AG09319 (cell line): ENCODE results near the gene ZBTB9.

Experiments used
- DNase-seq: peaks from one replicate; pipeline ENCODE4 v3.0.0-alpha.2; 2010; ENCODE audit warnings: low read depth; ENCODE audit errors: extremely low read depth
- TF ChIP-seq, protein P1 (sequence below): IDR thresholded peaks from 2 replicates; pipeline ENCODE4 v1.5.1; 2011; ENCODE audit warnings: low read depth, mild to moderate bottlenecking, inconsistent platforms, low read length, moderate library complexity

Gene ZBTB9

DNA sequence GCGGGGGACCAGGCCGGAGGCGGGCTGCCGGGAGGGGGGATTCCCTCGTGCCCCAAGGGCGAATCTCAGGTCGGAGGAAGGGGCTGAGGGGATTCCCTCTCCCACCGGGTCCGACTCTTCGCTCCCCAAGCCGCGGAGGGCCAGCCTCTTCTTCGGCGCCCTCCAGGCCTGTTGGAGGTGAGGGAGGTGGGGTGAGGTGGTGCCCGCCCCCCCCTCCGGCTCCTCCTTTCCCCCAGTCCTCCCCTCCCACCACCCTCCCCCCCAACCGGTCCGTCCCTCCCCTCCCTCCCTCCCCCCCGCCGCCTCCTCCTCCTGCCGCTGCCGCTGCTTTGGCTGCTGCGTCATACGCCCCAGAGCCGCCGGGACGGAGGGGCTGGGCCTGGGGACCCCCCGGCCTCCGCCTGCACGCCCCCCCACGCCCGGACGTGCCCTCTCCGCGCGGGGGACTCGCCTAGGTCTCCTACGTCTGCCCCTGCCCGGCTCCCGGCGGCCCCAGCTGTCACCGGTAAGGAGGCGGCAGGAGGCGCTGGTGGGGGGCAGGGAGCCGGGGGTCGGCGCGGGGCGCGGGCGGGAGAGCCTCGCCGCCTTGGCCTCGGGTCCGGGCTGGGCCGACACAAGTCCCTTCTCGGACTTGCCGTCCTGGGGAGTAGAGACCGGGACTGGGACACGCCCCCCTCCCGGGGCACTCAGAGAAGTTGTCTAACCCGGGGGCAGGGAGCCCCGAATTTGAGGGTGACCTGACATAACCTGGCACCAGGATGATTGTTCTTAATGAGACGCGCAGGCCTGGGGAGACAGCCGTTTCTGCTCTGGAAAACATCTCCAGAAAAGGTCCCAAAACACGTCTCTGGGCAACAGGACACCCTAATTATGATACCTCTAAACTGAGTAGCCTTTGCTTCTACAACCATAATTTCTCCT, 43.4 kb upstream of the ZBTB9 start, which contains the start of gene PHF1:
Gene PHF1, plus strand, starts transcription at position 304 of the 921 bp plus-strand sequence. CDS start 1,250 bp downstream, outside the sequence.
- TF ChIP-seq, protein P1, sequence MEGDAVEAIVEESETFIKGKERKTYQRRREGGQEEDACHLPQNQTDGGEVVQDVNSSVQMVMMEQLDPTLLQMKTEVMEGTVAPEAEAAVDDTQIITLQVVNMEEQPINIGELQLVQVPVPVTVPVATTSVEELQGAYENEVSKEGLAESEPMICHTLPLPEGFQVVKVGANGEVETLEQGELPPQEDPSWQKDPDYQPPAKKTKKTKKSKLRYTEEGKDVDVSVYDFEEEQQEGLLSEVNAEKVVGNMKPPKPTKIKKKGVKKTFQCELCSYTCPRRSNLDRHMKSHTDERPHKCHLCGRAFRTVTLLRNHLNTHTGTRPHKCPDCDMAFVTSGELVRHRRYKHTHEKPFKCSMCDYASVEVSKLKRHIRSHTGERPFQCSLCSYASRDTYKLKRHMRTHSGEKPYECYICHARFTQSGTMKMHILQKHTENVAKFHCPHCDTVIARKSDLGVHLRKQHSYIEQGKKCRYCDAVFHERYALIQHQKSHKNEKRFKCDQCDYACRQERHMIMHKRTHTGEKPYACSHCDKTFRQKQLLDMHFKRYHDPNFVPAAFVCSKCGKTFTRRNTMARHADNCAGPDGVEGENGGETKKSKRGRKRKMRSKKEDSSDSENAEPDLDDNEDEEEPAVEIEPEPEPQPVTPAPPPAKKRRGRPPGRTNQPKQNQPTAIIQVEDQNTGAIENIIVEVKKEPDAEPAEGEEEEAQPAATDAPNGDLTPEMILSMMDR, result no peak; the same call in 1 of the 2 replicates
- DNase-seq, result peak; percentile 72

GRCh38 chr6:33411632-33412005, 42.8 kb upstream of the ZBTB9 start:
- TF ChIP-seq, protein P1, result no peak
- DNase-seq, result no peak

DNA sequence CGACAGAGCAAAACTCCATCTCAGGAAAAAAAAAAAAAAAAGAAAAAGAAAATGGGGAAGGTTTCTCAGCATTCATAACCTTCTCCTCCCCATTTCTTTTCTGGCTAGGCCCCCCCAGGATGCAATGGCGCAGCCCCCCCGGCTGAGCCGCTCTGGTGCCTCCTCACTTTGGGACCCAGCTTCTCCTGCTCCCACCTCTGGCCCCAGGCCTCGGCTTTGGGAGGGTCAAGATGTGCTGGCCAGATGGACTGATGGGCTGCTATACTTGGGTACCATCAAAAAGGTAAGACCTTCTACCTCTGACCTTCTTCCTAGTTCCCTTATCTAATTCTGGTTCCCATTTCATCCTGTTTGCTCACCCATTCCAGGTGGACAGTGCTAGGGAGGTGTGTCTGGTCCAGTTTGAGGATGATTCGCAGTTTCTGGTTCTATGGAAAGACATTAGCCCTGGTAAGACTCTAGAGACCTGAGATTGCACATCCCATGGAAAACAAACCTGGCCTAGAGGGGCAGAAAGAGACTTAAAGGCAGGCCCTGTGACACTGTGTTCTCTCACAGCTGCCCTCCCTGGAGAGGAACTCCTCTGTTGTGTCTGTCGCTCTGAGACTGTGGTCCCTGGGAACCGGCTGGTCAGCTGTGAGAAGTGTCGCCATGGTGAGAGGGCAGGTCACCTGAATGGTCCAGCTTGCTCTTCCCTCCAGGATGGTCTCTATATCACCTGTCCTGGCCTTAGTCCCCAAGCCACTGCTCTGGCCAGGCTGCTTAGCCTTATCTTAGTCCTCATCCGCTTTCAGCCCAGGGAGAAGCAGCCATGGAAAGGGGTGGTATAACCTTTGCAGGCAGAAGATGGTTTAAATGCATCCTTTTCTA, 42.0 kb upstream of the ZBTB9 start:
- no peak for DNase-seq
- TF ChIP-seq, protein P1, result no peak

- no peak for DNase-seq
- TF ChIP-seq, protein P1, result no peak
These were observed 40.9 kb upstream of the ZBTB9 start for GRCh38 chr6:33413241-33414120.

- TF ChIP-seq, protein P1, result peak; percentile 34
- DNase-seq, result no peak
These were observed 39.6 kb upstream of the ZBTB9 start for GRCh38 chr6:33414592-33415271.

DNA sequence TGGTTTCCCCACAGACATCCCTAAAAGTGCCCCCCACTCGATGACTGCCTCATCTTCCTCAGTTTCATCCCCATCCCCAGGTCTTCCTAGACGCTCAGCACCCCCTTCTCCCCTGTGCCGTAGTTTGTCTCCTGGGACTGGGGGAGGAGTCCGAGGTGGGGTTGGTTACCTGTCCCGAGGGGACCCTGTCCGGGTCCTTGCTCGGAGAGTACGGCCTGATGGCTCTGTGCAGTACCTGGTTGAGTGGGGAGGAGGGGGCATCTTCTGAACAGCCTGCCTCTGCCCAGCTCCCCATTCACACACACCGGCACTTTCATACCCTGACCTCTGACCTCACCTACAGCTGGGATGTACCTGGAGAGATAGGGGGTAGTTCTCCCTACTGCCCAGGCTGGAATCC, 38.5 kb upstream of the ZBTB9 start:
- DNase-seq, result no peak
- TF ChIP-seq, protein P1, result no peak
